Mesenchymal stem cell (in vitro differentiated cells and primary cell): ENCODE results near the gene NDFIP2.

Source experiments
- DNase-seq: peaks from one replicate; pipeline ENCODE4 v3.0.0-alpha.2; 2013
- H2AFZ ChIP-seq: one replicate; pipeline ENCODE4 v1.6.1; 2013; ENCODE audit warnings: low read depth, mild to moderate bottlenecking, control low read depth, inconsistent platforms, low read length, moderate library complexity
- H2AK5ac ChIP-seq: 2 replicates; pipeline ENCODE4 v1.6.1; 2013; ENCODE audit warnings: low read length, moderate library complexity, mild to moderate bottlenecking, inconsistent platforms; ENCODE audit not compliant: severe bottlenecking
- H2BK120ac ChIP-seq: one replicate; pipeline ENCODE4 v1.6.1; 2013; ENCODE audit warnings: low read depth, mild to moderate bottlenecking, inconsistent platforms, low read length, moderate library complexity
- H2BK12ac ChIP-seq, 2 experiments: one replicate each; pipeline ENCODE4 v1.6.1; 2013; ENCODE audit warnings: inconsistent platforms in 2 of 2, low read length in 2 of 2, mild to moderate bottlenecking in 2 of 2, moderate library complexity in 2 of 2, control low read depth in 1 of 2
- H2BK15ac ChIP-seq: one replicate; pipeline ENCODE4 v1.6.1; 2013; ENCODE audit warnings: mild to moderate bottlenecking, low read depth, inconsistent platforms; ENCODE audit not compliant: poor library complexity, severe bottlenecking
- H2BK5ac ChIP-seq: 2 replicates; pipeline ENCODE4 v1.6.1; 2013; ENCODE audit warnings: low read depth, mild to moderate bottlenecking, low read length, control low read depth, inconsistent platforms; ENCODE audit not compliant: poor library complexity, severe bottlenecking
- H3K14ac ChIP-seq, 2 experiments: one replicate each; pipeline ENCODE4 v1.6.1; 2013; ENCODE audit warnings: inconsistent platforms in 2 of 2, low read length in 2 of 2, control low read depth in 1 of 2, mild to moderate bottlenecking in 1 of 2, moderate library complexity in 1 of 2
- H3K18ac ChIP-seq, 2 experiments: one replicate each; pipeline ENCODE4 v1.6.1; 2013; ENCODE audit warnings: inconsistent platforms in 2 of 2, low read length in 2 of 2, control low read depth in 1 of 2, low read depth in 1 of 2, mild to moderate bottlenecking in 1 of 2
- H3K23ac ChIP-seq, 2 experiments: one replicate each; pipeline ENCODE4 v1.6.1; 2013; ENCODE audit warnings: inconsistent platforms in 2 of 2, low read length in 2 of 2, mild to moderate bottlenecking in 2 of 2, moderate library complexity in 2 of 2, control low read depth in 1 of 2
- H3K27ac ChIP-seq: 2 replicates; pipeline ENCODE4 v1.5.1; 2013; ENCODE audit warnings: mild to moderate bottlenecking, moderate library complexity, low read length, control low read depth, inconsistent platforms; ENCODE audit not compliant: poor library complexity, severe bottlenecking
- H3K27me3 ChIP-seq, 2 experiments: 2 replicates each; pipeline versions ENCODE4 v1.6.1 to v1.7.0; 2013; ENCODE audit warnings: low read length in 2 of 2, mild to moderate bottlenecking in 2 of 2, moderate library complexity in 2 of 2, control low read depth in 1 of 2, inconsistent platforms in 1 of 2; ENCODE audit not compliant: control insufficient read depth in 1 of 2, insufficient read depth in 1 of 2
- H3K36me3 ChIP-seq, 2 experiments: 2 replicates each; pipeline versions ENCODE4 v1.6.1 to v1.7.0; 2013; ENCODE audit warnings: low read length in 2 of 2, control low read depth in 1 of 2, inconsistent platforms in 1 of 2, low read depth in 1 of 2, mild to moderate bottlenecking in 1 of 2; ENCODE audit not compliant: insufficient read depth in 2 of 2, control insufficient read depth in 1 of 2
- H3K4ac ChIP-seq, 2 experiments: one replicate each; pipeline ENCODE4 v1.6.1; 2013; ENCODE audit warnings: inconsistent platforms in 2 of 2, low read length in 2 of 2, mild to moderate bottlenecking in 2 of 2, moderate library complexity in 2 of 2, control low read depth in 1 of 2, low read depth in 1 of 2
- H3K4me1 ChIP-seq: 2 replicates; pipeline ENCODE4 v1.6.1; 2013; ENCODE audit warnings: low read depth, low read length, control low read depth; ENCODE audit not compliant: control insufficient read depth, insufficient read depth
- H3K4me2 ChIP-seq: 2 replicates; pipeline ENCODE4 v1.6.1; 2013; ENCODE audit warnings: low read length, mild to moderate bottlenecking, inconsistent platforms; ENCODE audit not compliant: poor library complexity, severe bottlenecking
- H3K4me3 ChIP-seq, 2 experiments: 2 replicates each; pipeline versions ENCODE4 v1.5.1 to v1.7.0; 2013; ENCODE audit warnings: low read length in 2 of 2, mild to moderate bottlenecking in 2 of 2, control low read depth in 1 of 2, low read depth in 1 of 2; ENCODE audit not compliant: insufficient read depth in 1 of 2
- H3K79me1 ChIP-seq: replicated peaks from 2 replicates; pipeline ENCODE4 v1.6.1; 2013; ENCODE audit warnings: mild to moderate bottlenecking, control low read depth, low read length, inconsistent platforms; ENCODE audit not compliant: poor library complexity, severe bottlenecking
- H3K9ac ChIP-seq: 2 replicates; pipeline ENCODE4 v1.7.0; 2013; ENCODE audit warnings: mild to moderate bottlenecking, low read length, moderate library complexity
- H3K9me3 ChIP-seq: 2 replicates; pipeline ENCODE4 v1.7.0; 2013; ENCODE audit warnings: mild to moderate bottlenecking, low read length; ENCODE audit not compliant: control insufficient read depth
- H4K8ac ChIP-seq: one replicate; pipeline ENCODE4 v1.6.1; 2013; ENCODE audit warnings: inconsistent platforms, mild to moderate bottlenecking, low read length, moderate library complexity
- H4K91ac ChIP-seq: one replicate; pipeline ENCODE4 v1.6.1; 2013; ENCODE audit warnings: mild to moderate bottlenecking, low read length, inconsistent platforms
- WGBS: methylation state at CpG from one replicate; pipeline ENCODE4 v1.1.7; 2013; ENCODE audit warnings: mixed read lengths; 5-methylcytosine and 5-hydroxymethylcytosine counted together

The NDFIP2 gene

GRCh38 chr13:79512950-79513349 lies 32.0 kb downstream of the NDFIP2 start:
- no peaks in the 10 kb centered on the region for H3K9me3 ChIP-seq
- no peak overlapping the region for H2BK120ac ChIP-seq
- H4K8ac ChIP-seq: no peak overlapping the region
- H3K36me3 ChIP-seq: no peaks in the 10 kb centered on the region
- H3K27ac ChIP-seq: no peak overlapping the region
- no peaks in the 10 kb centered on the region for H3K4me1 ChIP-seq
- no peak overlapping the region for H2AK5ac ChIP-seq
- H3K4ac ChIP-seq: no peak overlapping the region
- H3K18ac ChIP-seq: no peak overlapping the region
- H2BK15ac ChIP-seq: no peak overlapping the region
- no peak overlapping the region for H3K14ac ChIP-seq
- no peak overlapping the region for H2AFZ ChIP-seq
- peaks cover 4% of the 10 kb centered on the region for H3K79me1 ChIP-seq
- no peaks in the 10 kb centered on the region for H3K27me3 ChIP-seq
- no peak overlapping the region for H3K9ac ChIP-seq
- no peak overlapping the region for H4K91ac ChIP-seq
- DNase-seq: no peak
- H2BK5ac ChIP-seq: no peak overlapping the region
- H3K4me3 ChIP-seq: no peak overlapping the region
- H3K4me2 ChIP-seq: no peak overlapping the region
- H3K23ac ChIP-seq: no peak overlapping the region
- no peak overlapping the region for H2BK12ac ChIP-seq

- Histone ChIP-seq H2AFZ (no peak overlapping the region), H2BK12ac (no peak overlapping the region), H3K14ac (no peak overlapping the region), H3K4me3 (no peak overlapping the region), H3K9me3 (no peaks in the 10 kb centered on the region), H3K27ac (no peak overlapping the region), H2BK15ac (no peak overlapping the region), H3K4ac (no peak overlapping the region), H3K23ac (no peak overlapping the region), H3K4me2 (no peak overlapping the region), H3K9ac (no peak overlapping the region), H2BK5ac (no peak overlapping the region), H3K4me1 (peaks cover 3% of the 10 kb centered on the region), H3K27me3 (no peaks in the 10 kb centered on the region), H2BK120ac (no peak overlapping the region), H3K36me3 (peaks cover 0 to 6% of the 10 kb centered on the region in 2 experiments), H3K18ac (no peak overlapping the region), H3K79me1 (peaks cover 3% of the 10 kb centered on the region), H4K8ac (no peak overlapping the region), H4K91ac (no peak overlapping the region), H2AK5ac (no peak overlapping the region)
- DNase-seq: no peak
Measured at GRCh38 chr13:79516595-79516994, 35.6 kb downstream of the NDFIP2 start.

GRCh38 chr13:79519255-79519654 lies 38.3 kb downstream of the NDFIP2 start:
- no peaks in the 10 kb centered on the region for H3K27me3 ChIP-seq
- H2BK12ac ChIP-seq: no peak overlapping the region
- no peak overlapping the region for H3K27ac ChIP-seq
- peak; percentile 18 for DNase-seq
- peaks cover 3% of the 10 kb centered on the region for H3K4me1 ChIP-seq
- H4K8ac ChIP-seq: no peak overlapping the region
- no peak overlapping the region for H2AFZ ChIP-seq
- H3K23ac ChIP-seq: no peak overlapping the region
- H3K36me3 ChIP-seq: peaks cover 3 to 24% of the 10 kb centered on the region in 2 experiments
- no peak overlapping the region for H3K4ac ChIP-seq
- no peak overlapping the region for H2BK5ac ChIP-seq
- H2BK120ac ChIP-seq: no peak overlapping the region
- H3K14ac ChIP-seq: no peak overlapping the region
- no peak overlapping the region for H2AK5ac ChIP-seq
- no peak overlapping the region for H2BK15ac ChIP-seq
- H4K91ac ChIP-seq: no peak overlapping the region
- H3K18ac ChIP-seq: no peak overlapping the region
- no peak overlapping the region for H3K4me2 ChIP-seq
- no peak overlapping the region for H3K9ac ChIP-seq
- no peak overlapping the region for H3K4me3 ChIP-seq
- H3K9me3 ChIP-seq: no peaks in the 10 kb centered on the region
- 92% methylated on average over 2 of the region's 3 CpGs for WGBS
- H3K79me1 ChIP-seq: peaks cover 3% of the 10 kb centered on the region

- Histone ChIP-seq H3K23ac (no peak overlapping the region), H2AK5ac (no peak overlapping the region), H4K8ac (no peak overlapping the region), H2AFZ (no peak overlapping the region), H3K9ac (no peak overlapping the region), H3K36me3 (peaks cover 3 to 54% of the 10 kb centered on the region in 2 experiments), H2BK120ac (no peak overlapping the region), H3K27me3 (no peaks in the 10 kb centered on the region), H2BK15ac (no peak overlapping the region), H3K4me3 (no peak overlapping the region), H3K18ac (no peak overlapping the region), H3K14ac (no peak overlapping the region), H2BK12ac (no peak overlapping the region), H2BK5ac (no peak overlapping the region), H3K4ac (no peak overlapping the region), H3K4me2 (no peak overlapping the region), H3K9me3 (no peaks in the 10 kb centered on the region), H3K79me1 (peaks cover 9% of the 10 kb centered on the region), H4K91ac (no peak overlapping the region), H3K4me1 (peaks cover 3% of the 10 kb centered on the region), H3K27ac (no peak overlapping the region)
- DNase-seq: no peak
Measured at GRCh38 chr13:79522583-79522982, 41.6 kb downstream of the NDFIP2 start.
